Colonic mucosa (tissue), 4 donors: ENCODE results near the gene MLLT10. TPM values are rescaled to one million over a fixed set of nuclear protein-coding genes. Genes with fewer than 3 reads are reported as not detected.
A peak's percentile ranks its signal among the peaks of the same experiment; 100 is the strongest.

Experiments
- DNase-seq: peaks from one replicate; pipeline ENCODE4 v3.0.0-alpha.2; 2020
- H3K27ac ChIP-seq: fragments of 200-600 bp; one replicate; pipeline ENCODE4 v1.8.0; 2021
- H3K27me3 ChIP-seq: fragments of 200-600 bp; one replicate; pipeline ENCODE4 v1.8.0; 2021
- H3K36me3 ChIP-seq: fragments of 200-600 bp; one replicate; pipeline ENCODE4 v1.8.0; 2021
- H3K4me1 ChIP-seq: fragments of 200-600 bp; one replicate; pipeline ENCODE4 v1.8.0; 2021; ENCODE audit warnings: mild to moderate bottlenecking
- H3K4me3 ChIP-seq: fragments of 200-600 bp; one replicate; pipeline ENCODE4 v1.8.0; 2021
- H3K9ac ChIP-seq, 2 donors: one replicate each; pipeline ENCODE4 v1.7.0; 2013; ENCODE audit warnings: control low read depth in 2 of 2, low read depth in 2 of 2, low read length in 2 of 2
- H3K9me3 ChIP-seq: fragments of 200-600 bp; one replicate; pipeline ENCODE4 v1.8.0; 2021
- CTCF ChIP-seq: fragments of 200-600 bp; IDR thresholded peaks from one replicate; pipeline ENCODE4 v1.8.0; 2022; ENCODE audit warnings: antibody characterized with exemption, mild to moderate bottlenecking
- intact Hi-C: fragments of 100-400 bp; cut with DNase I; formaldehyde crosslinking; loops from one replicate; pipeline ENCODE4 v1.14.1; 2022
- total RNA-seq, 2 donors: library from RNA; stranded (reverse); fragmentation: NEBNext Ultra II Directional in 1 of 2; extraction: Animal tissue kit (Norgen Biotek cat#: 25700) in 1 of 2; gene quantifications; one replicate each; pipeline ENCODE4 v1.2.1, GENCODE V29; 2021
- donor health status: healthy.
- donor health status: DM: no; HTN: no; CAD: no.
- donor health status: DM: no; HTN: no; CAD: no.

Gene MLLT10
- total RNA-seq, 2 donors from 2014 or later: 17.8 to 25.1 TPM

- no peaks in the 10 kb centered on the region for H3K9me3 ChIP-seq
- intact Hi-C loops: loop anchor here (10.0 kb wide), 1 partner anchor 797 kb away; the partner anchor contains the start of gene BMI1
- no peak for DNase-seq
- H3K9ac ChIP-seq: peak overlapping the region; percentile 46 to 79
- no peaks in the 10 kb centered on the region for H3K36me3 ChIP-seq
- peak overlapping the region; percentile 62 for H3K4me3 ChIP-seq
- peaks cover 5% of the 10 kb centered on the region for H3K27me3 ChIP-seq
- no peak for TF ChIP-seq CTCF
- H3K27ac ChIP-seq: peak overlapping the region; percentile 88
- no peaks in the 10 kb centered on the region for H3K4me1 ChIP-seq
Observed at GRCh38 chr10:21527598-21528235, 6.3 kb upstream of the MLLT10 start.

- no peaks in the 10 kb centered on the region for H3K36me3 ChIP-seq
- H3K27me3 ChIP-seq: peaks cover 5% of the 10 kb centered on the region
- peak overlapping the region; percentile 88 for H3K27ac ChIP-seq
- H3K9ac ChIP-seq: peak overlapping the region in 1 of 2 donors; percentile 46
- no peak for TF ChIP-seq CTCF
- intact Hi-C loops: loop anchor here (10.0 kb wide), 1 partner anchor 796 kb away; the partner anchor contains the start of gene BMI1
- no peaks in the 10 kb centered on the region for H3K4me1 ChIP-seq
- no peak overlapping the region for H3K4me3 ChIP-seq
- no peak for DNase-seq
- no peaks in the 10 kb centered on the region for H3K9me3 ChIP-seq
Observed at GRCh38 chr10:21528236-21529031, 5.6 kb upstream of the MLLT10 start.

GRCh38 chr10:21529032-21529910, 4.8 kb upstream of the MLLT10 start:
- Histone ChIP-seq H3K36me3 (no peaks in the 10 kb centered on the region), H3K9me3 (no peaks in the 10 kb centered on the region), H3K27ac (no peak overlapping the region), H3K4me1 (no peaks in the 10 kb centered on the region), H3K27me3 (peaks cover 5% of the 10 kb centered on the region), H3K4me3 (no peak overlapping the region), H3K9ac (no peak overlapping the region)
- no peak for TF ChIP-seq CTCF
- no peak for DNase-seq
- intact Hi-C loops: loop anchor here (10.0 kb wide), 1 partner anchor 796 kb away; the partner anchor contains the start of gene BMI1

GRCh38 chr10:21530168-21530567, 3.9 kb upstream of the MLLT10 start:
- intact Hi-C loops: loop anchor here (10.0 kb wide), 2 partner anchors 85 to 195 kb away; no protein-coding TSS in a partner anchor

More at GRCh38 chr10:21530168-21530567, 3.9 kb upstream of the MLLT10 start:
- Histone ChIP-seq H3K4me3 (no peak overlapping the region), H3K4me1 (no peaks in the 10 kb centered on the region), H3K36me3 (no peaks in the 10 kb centered on the region), H3K9me3 (no peaks in the 10 kb centered on the region), H3K9ac (no peak overlapping the region), H3K27ac (no peak overlapping the region), H3K27me3 (peaks cover 5% of the 10 kb centered on the region)
- no peak for DNase-seq
- no peak for TF ChIP-seq CTCF
